LNCAP (cell line): ENCODE results near the gene MROH2B.

Source experiments
- CTCF ChIP-seq: fragments of 450-650 bp; IDR thresholded peaks from 2 replicates; pipeline ENCODE4 v1.5.1; 2017; ENCODE audit warnings: mild to moderate bottlenecking

MROH2B gene

GRCh38 chr5:40995801-40996586 lies 75.1 kb downstream of the MROH2B start:
- no peak for TF ChIP-seq CTCF

- no peak for TF ChIP-seq CTCF
Observed at GRCh38 chr5:40991981-40992559, 79.1 kb downstream of the MROH2B start.

GRCh38 chr5:40991168-40991980 lies 79.8 kb downstream of the MROH2B start:
- TF ChIP-seq CTCF = no peak

GRCh38 chr5:40988746-40989510 lies 82.2 kb downstream of the MROH2B start:
- no peak for TF ChIP-seq CTCF

- TF ChIP-seq CTCF = no peak
Observed at GRCh38 chr5:40987349-40987748, 83.8 kb downstream of the MROH2B start.

- TF ChIP-seq CTCF = no peak
Observed at GRCh38 chr5:40986666-40987065, 84.5 kb downstream of the MROH2B start.

- TF ChIP-seq CTCF = no peak
Observed at GRCh38 chr5:40985501-40985900, 85.6 kb downstream of the MROH2B start.
